OCI-LY3 (cell line): Measurements from ENCODE around the gene GFM1.

Experiments
- H2AFZ ChIP-seq: fragments of 200-600, 300-600 bp; shearing (Covaris generic); 2 replicates; pipeline ENCODE4 v1.6.0; 2014; ENCODE audit warnings: antibody characterized with exemption, low read depth, low read length
- H3K27ac ChIP-seq: fragments of 200-600, 300-600 bp; sonication (generic); 2 replicates; pipeline ENCODE4 v1.5.1; 2014; ENCODE audit warnings: mild to moderate bottlenecking, low read length, moderate library complexity, mixed read lengths
- H3K27me3 ChIP-seq: fragments of 200-600, 300-600 bp; sonication (generic); 2 replicates; pipeline ENCODE4 v1.6.1; 2014; ENCODE audit warnings: low read depth, low read length, mixed read lengths
- H3K36me3 ChIP-seq: fragments of 200-600, 300-600 bp; sonication (generic); replicated peaks from 2 replicates; pipeline ENCODE3; 2014; ENCODE audit warnings: low read depth, low read length, mixed read lengths
- H3K4me1 ChIP-seq: fragments of 300-600, 200-600 bp; sonication (generic); 2 replicates; pipeline ENCODE4 v1.6.1; 2014; ENCODE audit warnings: low read length, mixed read lengths
- H3K4me2 ChIP-seq: fragments of 200-600, 300-600 bp; sonication (generic); 2 replicates; pipeline ENCODE4 v1.6.1; 2014; ENCODE audit warnings: low read length, mixed read lengths
- H3K4me3 ChIP-seq: fragments of 300-600, 200-600 bp; sonication (generic); 2 replicates; pipeline ENCODE4 v1.5.1; 2014; ENCODE audit warnings: antibody characterized with exemption, mild to moderate bottlenecking, low read length, moderate library complexity
- H3K79me2 ChIP-seq: fragments of 300-600, 200-600 bp; shearing (Covaris generic); 2 replicates; pipeline ENCODE4 v1.6.1; 2014; ENCODE audit warnings: mild to moderate bottlenecking, low read length, mixed read lengths
- H3K9ac ChIP-seq: fragments of 300-600, 200-600 bp; shearing (Covaris generic); 2 replicates; pipeline ENCODE4 v1.6.0; 2014; ENCODE audit warnings: mild to moderate bottlenecking, low read length, moderate library complexity
- H3K9me3 ChIP-seq: fragments of 200-600, 300-600 bp; shearing (Covaris generic); 2 replicates; pipeline ENCODE4 v1.6.1; 2014; ENCODE audit warnings: low read length, mixed read lengths; ENCODE audit not compliant: insufficient read depth
- H4K20me1 ChIP-seq: fragments of 200-600, 300-600 bp; sonication (generic); 2 replicates; pipeline ENCODE4 v1.6.1; 2016; ENCODE audit warnings: low read length, mixed read lengths; ENCODE audit not compliant: insufficient read depth
- EZH2phosphoT487 ChIP-seq: fragments of 200-600 bp; shearing (Covaris generic); IDR thresholded peaks from 2 replicates; pipeline ENCODE4 v1.6.1; 2018; ENCODE audit warnings: antibody characterized with exemption, mixed run types, low read depth
- TF ChIP-seq, protein P1 (sequence below): fragments of 200-600, 300-600 bp; sonication (generic); IDR thresholded peaks from 2 replicates; pipeline ENCODE4 v1.5.1; 2014; ENCODE audit warnings: antibody characterized with exemption, low read length, low read depth

Gene GFM1

GRCh38 chr3:158700559-158700958 lies 56.2 kb downstream of the GFM1 start:
- TF ChIP-seq EZH2phosphoT487: no peak
- TF ChIP-seq, protein P1, sequence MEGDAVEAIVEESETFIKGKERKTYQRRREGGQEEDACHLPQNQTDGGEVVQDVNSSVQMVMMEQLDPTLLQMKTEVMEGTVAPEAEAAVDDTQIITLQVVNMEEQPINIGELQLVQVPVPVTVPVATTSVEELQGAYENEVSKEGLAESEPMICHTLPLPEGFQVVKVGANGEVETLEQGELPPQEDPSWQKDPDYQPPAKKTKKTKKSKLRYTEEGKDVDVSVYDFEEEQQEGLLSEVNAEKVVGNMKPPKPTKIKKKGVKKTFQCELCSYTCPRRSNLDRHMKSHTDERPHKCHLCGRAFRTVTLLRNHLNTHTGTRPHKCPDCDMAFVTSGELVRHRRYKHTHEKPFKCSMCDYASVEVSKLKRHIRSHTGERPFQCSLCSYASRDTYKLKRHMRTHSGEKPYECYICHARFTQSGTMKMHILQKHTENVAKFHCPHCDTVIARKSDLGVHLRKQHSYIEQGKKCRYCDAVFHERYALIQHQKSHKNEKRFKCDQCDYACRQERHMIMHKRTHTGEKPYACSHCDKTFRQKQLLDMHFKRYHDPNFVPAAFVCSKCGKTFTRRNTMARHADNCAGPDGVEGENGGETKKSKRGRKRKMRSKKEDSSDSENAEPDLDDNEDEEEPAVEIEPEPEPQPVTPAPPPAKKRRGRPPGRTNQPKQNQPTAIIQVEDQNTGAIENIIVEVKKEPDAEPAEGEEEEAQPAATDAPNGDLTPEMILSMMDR: no peak
- no peaks in the 10 kb centered on the region for H3K79me2 ChIP-seq
- H3K4me2 ChIP-seq: no peak overlapping the region
- no peak overlapping the region for H3K9ac ChIP-seq
- H3K36me3 ChIP-seq: peaks cover 5% of the 10 kb centered on the region
- H3K4me1 ChIP-seq: no peaks in the 10 kb centered on the region
- H3K27me3 ChIP-seq: no peaks in the 10 kb centered on the region
- H2AFZ ChIP-seq: no peak overlapping the region
- no peaks in the 10 kb centered on the region for H4K20me1 ChIP-seq
- H3K9me3 ChIP-seq: no peaks in the 10 kb centered on the region
- H3K27ac ChIP-seq: no peak overlapping the region
- H3K4me3 ChIP-seq: no peak overlapping the region

- no peak overlapping the region for H3K27ac ChIP-seq
- H3K27me3 ChIP-seq: no peaks in the 10 kb centered on the region
- H3K9ac ChIP-seq: no peak overlapping the region
- H3K4me3 ChIP-seq: no peak overlapping the region
- no peak for TF ChIP-seq EZH2phosphoT487
- TF ChIP-seq, protein P1: no peak
- no peak overlapping the region for H2AFZ ChIP-seq
- H3K36me3 ChIP-seq: peaks cover 5% of the 10 kb centered on the region
- no peaks in the 10 kb centered on the region for H3K9me3 ChIP-seq
- no peaks in the 10 kb centered on the region for H3K79me2 ChIP-seq
- H4K20me1 ChIP-seq: no peaks in the 10 kb centered on the region
- no peaks in the 10 kb centered on the region for H3K4me1 ChIP-seq
- no peak overlapping the region for H3K4me2 ChIP-seq
These were observed 57.2 kb downstream of the GFM1 start for GRCh38 chr3:158701420-158702065.

GRCh38 chr3:158702815-158703481 lies 58.6 kb downstream of the GFM1 start:
- no peaks in the 10 kb centered on the region for H3K9me3 ChIP-seq
- no peaks in the 10 kb centered on the region for H3K27me3 ChIP-seq
- H3K4me1 ChIP-seq: no peaks in the 10 kb centered on the region
- H3K79me2 ChIP-seq: no peaks in the 10 kb centered on the region
- no peak overlapping the region for H3K4me2 ChIP-seq
- peaks cover 6% of the 10 kb centered on the region for H3K36me3 ChIP-seq
- no peak overlapping the region for H3K9ac ChIP-seq
- H3K27ac ChIP-seq: no peak overlapping the region
- no peaks in the 10 kb centered on the region for H4K20me1 ChIP-seq
- H2AFZ ChIP-seq: no peak overlapping the region
- TF ChIP-seq EZH2phosphoT487: no peak
- TF ChIP-seq, protein P1: no peak
- no peak overlapping the region for H3K4me3 ChIP-seq

DNA sequence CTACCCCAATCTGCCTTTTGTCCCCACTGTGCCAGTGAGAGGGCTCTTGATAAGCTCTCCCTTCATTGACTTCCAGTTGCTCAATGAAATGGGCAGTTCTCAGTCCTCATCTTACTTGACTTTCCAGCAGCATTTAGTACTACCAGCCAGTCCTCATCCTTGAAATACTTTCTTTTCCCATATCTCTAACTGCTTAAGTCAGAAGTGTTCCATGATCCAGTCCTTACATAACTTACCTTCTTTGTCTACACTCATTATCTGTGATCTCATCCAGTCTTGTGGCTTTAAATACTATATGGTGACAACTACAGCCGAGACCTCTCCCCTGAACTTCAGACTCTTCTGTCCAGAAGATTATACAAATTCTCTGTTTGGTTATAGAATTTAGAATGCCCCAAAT lies 59.2 kb downstream of the GFM1 start:
- H3K36me3 ChIP-seq: peaks cover 11% of the 10 kb centered on the region
- TF ChIP-seq, protein P1: no peak
- TF ChIP-seq EZH2phosphoT487: no peak
- H4K20me1 ChIP-seq: no peaks in the 10 kb centered on the region
- no peak overlapping the region for H3K4me3 ChIP-seq
- H3K27ac ChIP-seq: no peak overlapping the region
- no peaks in the 10 kb centered on the region for H3K79me2 ChIP-seq
- H3K9me3 ChIP-seq: no peaks in the 10 kb centered on the region
- H3K27me3 ChIP-seq: no peaks in the 10 kb centered on the region
- no peak overlapping the region for H3K9ac ChIP-seq
- no peak overlapping the region for H3K4me2 ChIP-seq
- H3K4me1 ChIP-seq: no peaks in the 10 kb centered on the region
- H2AFZ ChIP-seq: no peak overlapping the region
